ENCODE measurements around the gene CFAP206. TPM values are rescaled to one million over a fixed set of nuclear protein-coding genes. Genes with fewer than 3 reads are reported as not detected.

The CFAP206 gene
- total RNA-seq, 4 donors from 2014 or later, result 0.23 to 0.47 TPM; not detected in 2

DNA sequence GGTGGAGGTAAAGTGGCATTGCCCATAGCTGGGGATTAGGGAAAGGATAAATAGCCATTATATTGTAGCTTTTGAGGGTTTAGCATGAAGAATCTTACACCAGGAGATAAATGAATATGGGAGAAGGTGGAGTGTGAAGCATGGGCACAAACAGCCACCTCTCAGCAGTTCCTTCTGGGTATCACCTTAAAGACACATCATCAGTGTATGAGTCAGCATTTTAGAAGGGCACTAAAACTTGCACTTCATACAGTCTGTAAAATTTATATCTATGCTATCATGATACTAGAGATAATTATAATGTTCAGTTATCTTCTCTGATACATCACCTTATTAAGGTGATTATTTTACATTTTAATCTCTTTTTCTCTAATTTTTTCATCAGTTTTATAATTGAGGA is 90.3 kb downstream of the CFAP206 start:
- Histone ChIP-seq H3K36me3 (peaks cover 0 to 41% of the 10 kb centered on the region in 2 donors), H3K4me1 (no peaks in the 10 kb centered on the region), H3K4me3 (no peak overlapping the region), H3K27ac (no peak overlapping the region), H3K9me3 (no peaks in the 10 kb centered on the region), H3K27me3 (no peaks in the 10 kb centered on the region)
- ATAC-seq, result no peak
- TF ChIP-seq POLR2A (IDR thresholded peaks at IDR 0.05), result no peak
- no peak for TF ChIP-seq POLR2AphosphoS5 (IDR thresholded peaks at IDR 0.05)
- no peak for TF ChIP-seq CTCF (IDR thresholded peaks at IDR 0.05)
- TF ChIP-seq EP300 (IDR thresholded peaks at IDR 0.05), result no peak

- Histone ChIP-seq H3K9me3 (no peaks in the 10 kb centered on the region), H3K4me1 (no peaks in the 10 kb centered on the region), H3K27ac (no peak overlapping the region), H3K27me3 (no peaks in the 10 kb centered on the region), H3K4me3 (no peak overlapping the region), H3K36me3 (peaks cover 0 to 44% of the 10 kb centered on the region in 2 donors)
- no peak for TF ChIP-seq POLR2A (IDR thresholded peaks at IDR 0.05)
- no peak for TF ChIP-seq POLR2AphosphoS5 (IDR thresholded peaks at IDR 0.05)
- TF ChIP-seq CTCF (IDR thresholded peaks at IDR 0.05), result no peak
- TF ChIP-seq EP300 (IDR thresholded peaks at IDR 0.05), result no peak
- ATAC-seq, result no peak
- 87 to 95% methylated on average over 6 of the region's 6 CpGs for WGBS, 2 donors (ENCODE audit: low coverage in 1 of 2)
Measured at GRCh38 chr6:87501809-87502572, 94.2 kb downstream of the CFAP206 start.

GRCh38 chr6:87504441-87504840 is 96.7 kb downstream of the CFAP206 start:
- 7 to 25% methylated on average over 1 of the region's 1 CpG for WGBS, 2 donors (ENCODE audit: low coverage in 1 of 2)
- no peak for TF ChIP-seq POLR2AphosphoS5 (IDR thresholded peaks at IDR 0.05)
- TF ChIP-seq EP300 (IDR thresholded peaks at IDR 0.05), result no peak
- TF ChIP-seq POLR2A (IDR thresholded peaks at IDR 0.05), result no peak
- no peak for TF ChIP-seq CTCF (IDR thresholded peaks at IDR 0.05)
- ATAC-seq, result peak; percentile 43
- peaks cover 0 to 56% of the 10 kb centered on the region in 2 donors for H3K36me3 ChIP-seq
- H3K4me1 ChIP-seq, result no peaks in the 10 kb centered on the region
- H3K27me3 ChIP-seq, result no peaks in the 10 kb centered on the region
- H3K9me3 ChIP-seq, result no peaks in the 10 kb centered on the region
- no peak overlapping the region for H3K27ac ChIP-seq
- no peak overlapping the region for H3K4me3 ChIP-seq

Small RNA genes within 50 kb of the gene (small RNA-seq; reads per million reads assigned to genes)
- gene AL049697.2 (0 reads per million in 4 donors), gene RNU6-444P (0 reads per million in 4 donors)

Other genes with a start within 250 kb of the CFAP206 start
- 10 to 100 TPM in 1 of 4 donors, 1 to 10 TPM in 3; 5.2 to 13.4 (median 8.1) TPM for gene SMIM8, start 85.4 kb upstream of the CFAP206 start, total RNA-seq
- gene GJB7, start 78.7 kb upstream of the CFAP206 start, total RNA-seq, result not detected
- gene C6orf163, start 63.2 kb upstream of the CFAP206 start, total RNA-seq, result 1 to 10 TPM in 2 of 4 donors, under 1 TPM in 1, not detected in 1; 0.81 to 5.0 (median 1.6) TPM
- gene SLC35A1, start 65.0 kb downstream of the CFAP206 start, total RNA-seq, result 10 to 100 TPM; 14.5 to 19.9 (median 16.1) TPM
- 10 to 100 TPM; 13.6 to 26.9 (median 23.4) TPM for gene RARS2, start 182.0 kb downstream of the CFAP206 start, total RNA-seq
- gene ORC3, start 182.2 kb downstream of the CFAP206 start, total RNA-seq, result 10 to 100 TPM; 11.3 to 24.3 (median 14.1) TPM

Data from gastroesophageal sphincter (tissue), 4 donors.